ENCODE measurements around the gene FAM111A. TPM values are rescaled to one million over a fixed set of nuclear protein-coding genes. Genes with fewer than 3 reads are reported as not detected.

The FAM111A gene
- total RNA-seq, 4 donors from 2014 or later: 32.5 to 73.2 (median 40.1) TPM

DNA sequence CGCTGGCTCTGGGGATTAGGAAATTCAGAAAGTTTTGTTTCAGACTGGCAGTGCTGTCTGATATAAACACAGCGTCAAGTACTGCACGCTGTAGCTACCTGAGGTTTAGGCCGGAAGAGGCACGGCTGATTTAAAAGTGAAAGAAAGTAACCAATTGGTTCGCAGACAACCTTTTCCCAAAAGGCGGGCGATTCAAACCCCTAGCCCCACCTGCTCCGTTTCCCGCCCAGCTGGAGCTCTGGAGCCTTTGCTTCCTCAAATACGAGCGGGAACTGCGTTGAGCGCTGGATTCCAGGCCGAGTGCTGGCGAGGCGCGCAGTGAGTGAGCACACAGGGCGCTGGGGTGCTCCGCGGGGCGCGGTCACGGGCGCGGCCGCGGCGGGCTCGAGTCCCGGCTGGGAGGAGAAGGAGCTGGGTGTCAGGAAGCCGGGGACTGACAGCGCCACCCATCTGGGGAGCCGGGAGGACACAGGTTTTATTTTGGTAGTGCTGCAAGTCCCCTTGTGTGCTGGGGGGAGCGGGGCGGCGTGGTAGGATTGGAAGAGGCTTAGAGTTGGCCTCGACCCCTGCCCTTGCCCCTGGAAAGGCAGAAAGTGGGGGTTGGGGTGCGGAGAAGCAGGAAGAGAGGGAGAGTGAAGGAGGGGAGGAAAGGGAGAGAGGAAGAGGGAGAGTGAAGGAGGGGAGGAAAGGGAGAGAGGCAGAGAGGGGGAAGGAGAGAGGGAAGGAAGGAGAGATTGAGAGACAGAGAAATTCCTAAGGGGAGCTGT, 2.1 kb downstream of the FAM111A start:
- no peaks in the 10 kb centered on the region for H3K9me3 ChIP-seq
- intact Hi-C loops (cut with DNase I): no loop called here
- TF ChIP-seq, protein P1, sequence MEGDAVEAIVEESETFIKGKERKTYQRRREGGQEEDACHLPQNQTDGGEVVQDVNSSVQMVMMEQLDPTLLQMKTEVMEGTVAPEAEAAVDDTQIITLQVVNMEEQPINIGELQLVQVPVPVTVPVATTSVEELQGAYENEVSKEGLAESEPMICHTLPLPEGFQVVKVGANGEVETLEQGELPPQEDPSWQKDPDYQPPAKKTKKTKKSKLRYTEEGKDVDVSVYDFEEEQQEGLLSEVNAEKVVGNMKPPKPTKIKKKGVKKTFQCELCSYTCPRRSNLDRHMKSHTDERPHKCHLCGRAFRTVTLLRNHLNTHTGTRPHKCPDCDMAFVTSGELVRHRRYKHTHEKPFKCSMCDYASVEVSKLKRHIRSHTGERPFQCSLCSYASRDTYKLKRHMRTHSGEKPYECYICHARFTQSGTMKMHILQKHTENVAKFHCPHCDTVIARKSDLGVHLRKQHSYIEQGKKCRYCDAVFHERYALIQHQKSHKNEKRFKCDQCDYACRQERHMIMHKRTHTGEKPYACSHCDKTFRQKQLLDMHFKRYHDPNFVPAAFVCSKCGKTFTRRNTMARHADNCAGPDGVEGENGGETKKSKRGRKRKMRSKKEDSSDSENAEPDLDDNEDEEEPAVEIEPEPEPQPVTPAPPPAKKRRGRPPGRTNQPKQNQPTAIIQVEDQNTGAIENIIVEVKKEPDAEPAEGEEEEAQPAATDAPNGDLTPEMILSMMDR (IDR thresholded peaks at IDR 0.05): no peak
- TF ChIP-seq POLR2A (IDR thresholded peaks at IDR 0.05): peak in 1 of 2 donors; percentile 62
- H3K4me1 ChIP-seq: peaks cover 19 to 20% of the 10 kb centered on the region in 2 donors
- peak overlapping the region; percentile 66 to 94 (median 93) for H3K27ac ChIP-seq
- no peaks in the 10 kb centered on the region for H3K36me3 ChIP-seq
- peak overlapping the region; percentile 37 to 74 (median 38) for H3K4me3 ChIP-seq (replicated peaks in 1 of 3)
- no peaks in the 10 kb centered on the region for H3K27me3 ChIP-seq
- WGBS, 2 donors: 1 to 2% methylated on average over 16 to 27 of the region's 39 CpGs
- DNase-seq: peak; percentile 77 to 78

DNA sequence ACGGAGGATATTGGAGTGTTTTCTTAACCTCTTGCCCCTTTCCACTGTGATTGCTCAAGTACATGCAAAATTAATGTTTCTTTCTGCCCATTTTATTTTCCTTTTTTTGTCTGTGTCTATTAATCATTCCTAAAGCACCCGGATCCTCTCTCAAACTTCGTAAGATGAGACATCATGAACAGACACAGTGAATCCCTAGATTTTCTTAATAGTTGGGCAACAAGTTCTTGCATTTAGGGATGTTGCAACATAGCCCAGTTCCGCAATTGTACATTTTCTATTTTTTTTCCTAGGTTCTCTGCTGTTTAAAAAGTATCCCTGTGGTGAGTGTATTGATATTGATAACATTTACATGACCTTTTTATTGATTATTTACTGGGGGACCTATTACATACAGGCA, 2.9 kb downstream of the FAM111A start:
- Histone ChIP-seq H3K27me3 (no peaks in the 10 kb centered on the region), H3K4me1 (peaks cover 19 to 20% of the 10 kb centered on the region in 2 donors), H3K4me3 (replicated peaks in 1 of 3) (no peak overlapping the region), H3K36me3 (no peaks in the 10 kb centered on the region), H3K9me3 (no peaks in the 10 kb centered on the region), H3K27ac (peak overlapping the region in 1 of 3 donors; percentile 94)
- DNase-seq: no peak
- intact Hi-C loops (cut with DNase I): no loop called here
- no peak for TF ChIP-seq POLR2A (IDR thresholded peaks at IDR 0.05)
- TF ChIP-seq, protein P1 (IDR thresholded peaks at IDR 0.05): no peak
- WGBS, 2 donors: 66 to 75% methylated on average over 4 of the region's 4 CpGs

DNA sequence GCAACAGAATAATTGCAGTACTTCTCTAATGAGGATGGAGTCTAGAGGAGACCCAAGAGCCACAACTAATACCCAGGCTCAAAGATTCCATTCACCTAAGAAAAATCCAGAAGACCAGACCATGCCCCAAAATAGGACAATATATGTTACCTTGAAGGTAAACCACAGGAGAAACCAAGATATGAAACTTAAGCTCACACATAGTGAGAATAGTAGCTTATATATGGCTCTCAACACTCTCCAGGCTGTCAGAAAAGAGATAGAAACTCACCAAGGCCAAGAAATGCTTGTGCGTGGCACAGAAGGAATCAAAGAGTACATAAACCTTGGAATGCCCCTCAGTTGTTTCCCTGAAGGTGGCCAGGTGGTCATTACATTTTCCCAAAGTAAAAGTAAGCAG, 9.1 kb downstream of the FAM111A start:
- Histone ChIP-seq H3K27ac (no peak overlapping the region), H3K4me1 (no peaks in the 10 kb centered on the region), H3K4me3 (replicated peaks in 1 of 3) (no peak overlapping the region), H3K9me3 (no peaks in the 10 kb centered on the region), H3K36me3 (peaks cover 0 to 3% of the 10 kb centered on the region in 2 donors), H3K27me3 (no peaks in the 10 kb centered on the region)
- intact Hi-C loops (cut with DNase I): loop anchor here (10.0 kb wide), 1 partner anchor 57 kb away; no protein-coding TSS in a partner anchor
- 88 to 94% methylated on average over 1 of the region's 1 CpG for WGBS, 2 donors
- TF ChIP-seq POLR2A (IDR thresholded peaks at IDR 0.05): no peak
- TF ChIP-seq, protein P1 (IDR thresholded peaks at IDR 0.05): no peak
- no peak for DNase-seq

DNA sequence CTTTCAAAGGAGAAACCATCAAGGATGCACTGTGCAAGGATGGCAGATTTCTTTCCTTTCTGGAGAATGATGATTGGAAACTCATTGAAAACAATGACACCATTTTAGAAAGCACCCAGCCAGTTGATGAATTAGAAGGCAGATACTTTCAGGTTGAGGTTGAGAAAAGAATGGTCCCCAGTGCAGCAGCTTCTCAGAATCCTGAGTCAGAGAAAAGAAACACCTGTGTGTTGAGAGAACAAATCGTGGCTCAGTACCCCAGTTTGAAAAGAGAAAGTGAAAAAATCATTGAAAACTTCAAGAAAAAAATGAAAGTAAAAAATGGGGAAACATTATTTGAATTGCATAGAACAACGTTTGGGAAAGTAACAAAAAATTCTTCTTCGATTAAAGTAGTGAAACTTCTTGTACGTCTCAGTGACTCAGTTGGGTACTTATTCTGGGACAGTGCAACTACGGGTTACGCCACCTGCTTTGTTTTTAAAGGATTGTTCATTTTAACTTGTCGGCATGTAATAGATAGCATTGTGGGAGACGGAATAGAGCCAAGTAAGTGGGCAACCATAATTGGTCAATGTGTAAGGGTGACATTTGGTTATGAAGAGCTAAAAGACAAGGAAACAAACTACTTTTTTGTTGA, 9.8 kb downstream of the FAM111A start:
- Histone ChIP-seq H3K4me1 (no peaks in the 10 kb centered on the region), H3K4me3 (replicated peaks in 1 of 3) (no peak overlapping the region), H3K27me3 (no peaks in the 10 kb centered on the region), H3K9me3 (no peaks in the 10 kb centered on the region), H3K36me3 (peaks cover 0 to 3% of the 10 kb centered on the region in 2 donors), H3K27ac (no peak overlapping the region)
- 91 to 92% methylated on average over 8 of the region's 8 CpGs for WGBS, 2 donors
- no peak for DNase-seq
- intact Hi-C loops (cut with DNase I): loop anchor here (10.0 kb wide), 1 partner anchor 58 kb away; no protein-coding TSS in a partner anchor
- TF ChIP-seq, protein P1 (IDR thresholded peaks at IDR 0.05): no peak
- no peak for TF ChIP-seq POLR2A (IDR thresholded peaks at IDR 0.05)

DNA sequence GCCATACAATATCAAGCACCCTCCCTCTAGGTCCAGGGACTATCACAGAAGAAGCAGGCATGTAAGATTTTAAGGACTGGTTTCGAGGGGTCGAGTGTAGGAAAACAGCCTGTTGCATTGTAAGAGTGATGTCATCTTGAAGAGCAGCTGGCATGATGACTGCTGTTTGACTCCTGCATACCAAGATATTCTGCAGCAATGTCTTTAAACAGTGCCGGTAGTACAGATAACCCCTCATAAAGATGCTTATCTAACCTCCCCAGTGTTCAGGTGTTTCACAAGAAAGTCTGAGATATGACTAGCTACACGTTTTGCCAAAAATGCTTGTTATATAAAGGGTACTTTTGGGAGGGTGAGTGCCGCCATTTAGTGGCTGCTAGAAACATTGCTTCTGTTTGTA, 12.0 kb downstream of the FAM111A start:
- no peak for TF ChIP-seq POLR2A (IDR thresholded peaks at IDR 0.05)
- TF ChIP-seq, protein P1 (IDR thresholded peaks at IDR 0.05): no peak
- no peak overlapping the region for H3K4me3 ChIP-seq (replicated peaks in 1 of 3)
- no peak for DNase-seq
- no peaks in the 10 kb centered on the region for H3K4me1 ChIP-seq
- 86 to 87% methylated on average over 5 of the region's 5 CpGs for WGBS, 2 donors
- H3K9me3 ChIP-seq: no peaks in the 10 kb centered on the region
- peaks cover 0 to 3% of the 10 kb centered on the region in 2 donors for H3K36me3 ChIP-seq
- intact Hi-C loops (cut with DNase I): loop anchor here (10.0 kb wide), 1 partner anchor 60 kb away; no protein-coding TSS in a partner anchor
- no peak overlapping the region for H3K27ac ChIP-seq
- H3K27me3 ChIP-seq: no peaks in the 10 kb centered on the region
